ENCODE data around the gene MRPL36.

The MRPL36 gene

DNA sequence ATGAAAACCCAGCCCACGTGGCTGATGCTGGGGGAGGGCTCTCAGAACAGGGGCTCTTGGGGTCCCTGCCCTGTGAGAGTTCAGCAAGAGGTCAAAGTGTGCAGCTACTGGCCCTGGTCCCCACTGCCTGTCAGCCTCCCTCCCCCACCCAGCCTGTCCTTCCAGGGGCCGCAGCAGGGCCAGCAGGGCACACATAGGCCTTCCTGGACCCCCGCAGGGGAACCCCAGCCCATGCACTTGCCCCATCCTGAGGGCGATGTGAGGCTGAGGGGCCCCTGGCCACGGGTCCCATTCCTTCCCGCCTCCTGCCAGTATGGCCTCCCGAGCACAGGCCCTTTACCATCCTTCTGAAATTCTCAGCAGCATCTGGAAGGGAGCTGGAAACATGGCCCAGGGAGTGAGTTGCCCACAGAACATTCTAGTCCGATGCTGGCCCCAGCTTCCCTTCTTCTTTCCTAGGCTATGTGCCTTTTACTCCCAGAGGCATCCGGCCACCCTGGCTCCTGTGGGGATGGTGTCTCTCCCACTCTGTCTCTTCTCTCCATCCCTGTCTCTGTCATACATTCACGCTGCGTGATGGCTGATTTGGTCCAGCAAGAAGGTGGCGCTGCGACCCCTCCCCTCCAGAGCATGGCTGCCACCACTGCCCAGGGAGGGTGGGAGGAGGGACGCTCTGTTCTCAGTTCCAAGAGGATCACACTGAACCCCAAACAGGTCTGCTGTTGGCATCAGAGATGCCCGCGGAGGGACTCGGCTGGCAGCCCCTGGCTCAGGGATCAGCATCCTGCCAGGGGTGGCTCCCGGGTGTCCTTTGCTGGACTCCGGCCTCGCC is 19.6 kb downstream of the MRPL36 start:
- DNase-seq, result no peak

DNA sequence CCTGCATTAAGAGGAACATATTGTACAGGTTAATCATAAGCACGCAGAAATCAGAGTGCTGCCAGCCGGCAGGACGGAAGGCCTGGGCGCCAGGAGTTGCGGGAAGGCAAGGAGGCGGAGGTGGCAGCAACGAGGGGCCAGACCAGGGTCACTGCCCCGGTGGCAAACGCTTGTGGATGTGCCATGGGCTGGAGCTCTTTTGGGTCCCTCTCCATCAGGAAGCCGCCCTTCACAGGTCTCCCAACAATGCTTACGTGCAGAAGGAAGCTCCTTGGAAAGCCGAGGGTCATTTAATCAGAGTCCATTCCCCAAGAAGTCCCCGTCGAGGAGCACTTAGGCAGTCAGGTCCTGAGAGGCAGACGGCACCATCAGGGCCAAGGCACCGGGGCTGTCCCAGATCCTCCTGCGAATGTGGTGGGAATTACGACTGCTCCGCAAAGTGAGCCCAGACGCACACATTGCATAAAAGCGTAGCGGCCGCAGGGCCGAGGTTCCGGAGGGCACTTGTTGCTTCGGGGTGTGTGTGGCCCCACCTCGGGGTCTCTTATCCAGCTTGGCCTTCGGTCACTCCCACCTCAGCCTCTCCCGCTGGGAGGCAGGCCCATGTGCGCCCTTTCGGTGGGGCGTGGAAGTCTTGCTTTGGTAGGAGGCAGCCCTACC is 20.5 kb downstream of the MRPL36 start:
- DNase-seq, result no peak

DNA sequence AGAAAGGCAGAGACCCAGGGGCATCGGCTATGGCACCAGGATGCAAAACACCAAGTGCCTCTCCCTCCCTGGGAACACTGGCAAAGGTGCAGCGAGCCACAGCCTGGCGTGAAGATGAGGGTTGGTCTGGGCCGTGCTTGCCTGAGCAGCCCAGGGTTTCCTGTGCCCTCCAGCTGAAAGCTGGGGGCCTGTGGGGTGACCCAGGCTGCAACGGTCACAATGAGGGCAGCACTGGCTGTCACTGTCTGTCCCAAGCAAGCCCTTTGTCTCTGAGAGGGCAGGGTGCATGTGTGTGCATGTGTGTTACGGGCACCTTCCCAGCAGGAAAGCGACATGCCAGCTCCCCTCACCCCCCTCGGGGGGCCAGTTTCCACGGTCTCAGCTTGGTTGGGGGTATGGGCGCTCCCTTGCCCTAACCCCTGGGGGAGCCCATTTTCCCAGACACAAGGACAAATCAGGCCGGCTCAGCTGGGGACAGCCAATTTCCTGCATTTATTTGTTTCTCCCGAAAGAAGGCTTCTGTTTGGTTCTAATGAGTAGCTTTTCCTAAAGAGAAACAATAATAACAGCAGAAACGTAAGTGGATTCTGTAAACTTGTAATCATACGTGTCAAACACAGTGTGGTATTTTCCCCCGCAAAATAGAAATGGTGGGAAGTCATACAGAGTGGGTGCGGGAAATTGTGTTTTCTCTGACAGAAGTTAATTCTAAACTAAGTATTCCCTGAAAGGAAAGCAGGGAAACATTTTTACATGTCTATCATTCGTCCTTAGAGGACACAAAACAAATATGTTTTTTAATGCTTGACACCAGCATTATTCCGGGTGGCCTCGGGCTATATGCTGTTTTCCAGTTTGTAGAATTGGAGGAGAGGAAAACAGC is 21.3 kb downstream of the MRPL36 start:
- DNase-seq, result no peak

DNA sequence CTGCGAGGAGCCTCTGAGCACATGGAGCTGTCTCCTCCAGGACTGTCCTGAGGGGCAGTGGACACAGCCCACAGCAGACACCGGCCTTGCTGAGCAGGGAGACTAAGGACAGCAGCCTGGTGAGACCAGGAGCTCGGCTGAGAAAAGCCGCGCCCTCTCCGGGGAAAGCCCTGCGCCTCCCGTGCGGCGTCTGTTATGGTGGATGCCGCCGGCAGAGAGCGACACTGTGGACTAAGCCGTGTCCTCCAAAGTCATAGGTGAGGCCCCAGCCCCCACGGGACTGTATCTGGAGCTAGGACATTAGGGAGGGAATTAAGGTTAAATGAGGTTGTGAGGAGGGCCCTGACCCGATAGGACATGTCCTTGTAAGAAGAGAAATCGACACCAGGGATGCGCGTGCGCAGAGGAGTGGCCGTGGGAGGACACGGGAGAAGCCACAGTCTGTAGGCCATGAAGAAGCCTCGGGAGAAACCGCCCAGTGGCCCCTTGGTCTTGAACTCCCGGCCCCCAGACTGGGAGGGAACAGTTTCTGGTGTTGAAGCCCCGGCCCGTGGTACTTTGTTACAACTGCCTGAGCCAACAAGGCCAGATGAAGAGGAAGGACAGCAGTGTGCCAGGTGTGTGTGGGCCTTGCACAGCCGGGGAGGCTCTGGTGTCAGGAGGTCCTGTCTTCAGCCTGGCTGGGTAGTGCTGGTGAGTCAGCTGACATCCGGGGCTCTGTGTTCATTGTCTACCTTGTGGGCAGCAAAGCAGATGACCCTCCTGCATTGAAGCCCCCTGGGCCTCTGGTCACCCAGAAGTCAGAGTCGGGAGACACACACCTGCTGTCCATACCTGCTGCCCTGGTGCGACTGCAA is 22.1 kb downstream of the MRPL36 start:
- DNase-seq, result no peak

DNA sequence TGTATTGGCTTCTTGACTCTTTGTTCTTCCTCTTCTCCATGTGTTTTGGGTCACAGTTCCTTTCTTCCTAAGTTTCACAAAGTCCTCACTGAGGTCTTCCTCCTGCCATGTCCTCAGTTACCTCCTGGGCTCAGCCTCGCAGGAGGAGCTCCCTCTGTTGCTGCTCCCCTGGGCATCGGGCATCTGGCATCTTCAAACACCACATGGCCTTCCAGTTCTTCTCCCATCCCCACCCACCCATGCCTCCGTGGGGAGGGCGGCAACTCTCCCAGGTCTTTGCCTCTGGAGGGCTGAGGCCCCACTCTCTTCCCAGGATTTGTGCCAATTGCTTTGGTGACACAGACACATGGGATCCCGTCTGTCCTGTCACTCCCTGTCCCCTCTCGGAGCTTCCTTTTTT is 22.8 kb downstream of the MRPL36 start:
- DNase-seq, result no peak

DNA sequence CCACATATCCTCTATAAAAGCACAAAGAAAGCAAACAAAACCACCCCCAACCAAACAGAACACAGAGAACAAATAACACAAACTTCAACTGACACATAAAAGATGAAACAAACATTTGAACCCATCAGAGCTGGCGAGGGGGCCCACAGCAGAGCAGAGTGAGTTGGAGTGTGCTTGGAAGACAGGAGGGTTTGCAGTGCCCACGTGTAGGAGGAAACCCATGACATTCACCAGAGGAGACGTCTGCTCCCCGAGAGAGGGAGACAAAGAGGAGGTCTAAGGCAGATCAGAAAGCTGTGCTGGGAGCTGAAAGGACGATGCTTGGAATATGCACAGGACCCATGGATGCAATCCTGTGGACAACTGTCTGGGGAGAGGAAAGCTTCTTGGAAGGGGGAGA is 27.0 kb downstream of the MRPL36 start:
- peak; percentile 19 to 26 for DNase-seq

DNA sequence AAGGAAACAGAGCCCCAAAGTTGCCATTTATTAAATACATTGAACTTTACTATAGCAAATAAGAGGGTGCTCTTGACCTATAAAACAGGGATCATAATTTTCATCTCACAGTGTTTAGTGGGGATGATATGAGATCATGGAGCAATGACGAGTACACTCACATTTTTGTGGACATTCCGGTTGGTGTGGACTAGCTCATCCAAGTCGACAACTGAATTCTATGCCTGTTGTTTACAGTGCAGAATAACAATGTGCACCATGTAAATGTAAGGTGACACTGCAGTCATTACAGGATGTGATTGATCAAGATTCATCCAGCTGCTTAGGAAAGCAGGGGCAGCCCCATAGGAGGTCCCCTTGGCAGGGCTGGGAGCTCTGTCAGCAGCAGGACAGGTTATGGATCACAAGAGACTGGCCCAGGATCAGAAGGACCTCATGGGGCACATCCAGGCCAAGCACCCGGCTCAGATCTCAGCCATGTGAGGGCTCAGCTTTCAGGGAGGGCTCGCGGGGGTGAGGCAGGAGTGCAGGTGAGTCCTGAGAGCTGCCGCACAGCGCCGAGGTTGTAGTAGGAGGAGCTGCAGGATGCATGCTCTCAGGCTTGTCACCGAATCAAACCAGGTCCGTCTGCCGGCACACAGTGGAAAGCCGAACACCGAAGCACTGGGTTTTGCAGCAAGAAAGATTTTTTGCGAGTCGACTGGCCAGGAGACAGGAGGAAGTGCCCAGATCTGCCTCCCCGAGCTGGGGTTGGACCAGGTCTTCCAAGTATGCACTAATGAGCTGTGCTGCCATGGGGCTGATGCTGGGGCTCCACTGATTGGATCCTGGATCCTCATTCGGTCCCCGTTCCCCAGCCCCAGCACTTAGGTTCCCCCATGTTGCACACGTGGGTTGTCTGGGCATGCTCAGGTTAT is 28.2 kb downstream of the MRPL36 start:
- DNase-seq, result no peak

DNA sequence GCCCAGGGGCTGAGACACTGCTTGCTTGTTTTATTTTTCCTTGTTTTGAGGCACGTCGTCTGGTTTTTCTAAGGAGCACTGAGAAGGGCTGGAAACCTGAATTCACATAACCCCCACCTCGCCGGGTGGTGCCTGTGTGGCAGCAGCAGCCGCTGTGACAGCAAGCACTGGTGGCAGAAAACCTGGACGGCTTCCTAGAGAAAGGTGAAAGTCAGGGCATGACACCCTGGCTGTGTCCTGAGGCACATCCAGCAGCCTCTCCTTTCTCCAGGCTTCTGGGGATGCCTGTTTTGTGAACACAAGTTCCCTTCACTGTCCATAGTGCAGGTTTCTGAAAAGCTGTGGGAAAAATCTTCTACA is 29.2 kb downstream of the MRPL36 start:
- no peak for DNase-seq

DNA sequence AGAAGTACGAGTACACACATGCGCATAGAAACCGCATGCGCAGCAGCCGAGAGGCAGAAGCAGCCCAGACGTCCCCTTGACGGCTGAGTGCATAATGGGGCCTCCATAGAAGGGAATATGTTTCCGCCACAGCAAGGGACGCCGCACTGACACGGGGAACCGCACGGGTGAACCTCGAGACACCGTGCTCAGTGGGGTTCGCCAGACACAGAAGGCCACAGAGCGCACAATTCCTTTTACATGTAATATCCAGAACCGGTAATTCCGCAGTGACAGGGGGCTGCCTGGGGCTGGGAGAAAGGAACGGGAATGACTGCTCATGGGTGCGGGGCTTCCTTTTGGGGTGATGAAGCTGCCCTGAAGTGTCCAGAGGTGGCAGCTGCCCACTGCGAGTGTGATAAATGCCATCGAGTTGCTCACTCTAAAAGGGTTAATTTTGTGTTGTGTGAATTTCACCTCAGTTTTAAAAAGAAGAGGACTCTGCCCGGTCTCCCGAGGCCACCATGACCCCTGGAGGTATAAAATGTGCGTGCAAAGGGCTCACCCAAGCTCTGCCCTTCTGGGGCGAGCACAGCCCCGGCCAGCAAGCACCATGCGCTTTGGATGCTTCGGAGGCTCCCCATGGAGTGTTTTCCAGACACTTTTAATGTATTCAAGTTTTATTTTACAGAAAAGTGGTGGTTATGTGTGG is 29.7 kb downstream of the MRPL36 start:
- DNase-seq, result no peak

DNA sequence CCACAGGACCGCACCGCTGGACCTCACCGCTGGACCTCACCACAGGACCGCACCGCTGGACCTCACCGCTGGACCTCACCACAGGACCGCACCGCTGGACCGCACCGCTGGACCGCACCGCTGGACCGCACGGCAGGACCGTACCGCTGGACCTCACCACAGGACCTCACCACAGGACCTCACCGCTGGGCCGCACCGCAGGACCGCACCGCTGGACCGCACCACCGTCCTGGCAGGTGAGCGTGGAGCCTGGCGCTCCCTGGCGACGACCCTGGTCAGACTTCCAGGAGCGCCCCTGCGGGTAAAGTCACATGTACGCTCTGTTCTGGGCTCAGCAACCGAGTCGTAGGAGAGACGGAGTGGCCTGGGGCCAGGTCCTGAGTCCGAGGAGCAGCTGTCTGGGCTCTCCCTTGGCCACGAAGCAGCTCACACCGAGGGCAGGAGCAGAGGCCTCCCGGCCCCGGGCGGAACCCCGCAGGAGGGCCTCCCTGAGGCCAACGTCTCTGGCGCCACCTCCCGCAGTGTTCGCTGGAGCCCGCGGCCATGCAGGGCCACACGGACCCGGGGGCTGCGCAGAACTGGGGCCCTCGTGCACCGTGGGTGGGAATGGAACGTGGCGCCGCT is 30.5 kb downstream of the MRPL36 start:
- no peak for DNase-seq

DNA sequence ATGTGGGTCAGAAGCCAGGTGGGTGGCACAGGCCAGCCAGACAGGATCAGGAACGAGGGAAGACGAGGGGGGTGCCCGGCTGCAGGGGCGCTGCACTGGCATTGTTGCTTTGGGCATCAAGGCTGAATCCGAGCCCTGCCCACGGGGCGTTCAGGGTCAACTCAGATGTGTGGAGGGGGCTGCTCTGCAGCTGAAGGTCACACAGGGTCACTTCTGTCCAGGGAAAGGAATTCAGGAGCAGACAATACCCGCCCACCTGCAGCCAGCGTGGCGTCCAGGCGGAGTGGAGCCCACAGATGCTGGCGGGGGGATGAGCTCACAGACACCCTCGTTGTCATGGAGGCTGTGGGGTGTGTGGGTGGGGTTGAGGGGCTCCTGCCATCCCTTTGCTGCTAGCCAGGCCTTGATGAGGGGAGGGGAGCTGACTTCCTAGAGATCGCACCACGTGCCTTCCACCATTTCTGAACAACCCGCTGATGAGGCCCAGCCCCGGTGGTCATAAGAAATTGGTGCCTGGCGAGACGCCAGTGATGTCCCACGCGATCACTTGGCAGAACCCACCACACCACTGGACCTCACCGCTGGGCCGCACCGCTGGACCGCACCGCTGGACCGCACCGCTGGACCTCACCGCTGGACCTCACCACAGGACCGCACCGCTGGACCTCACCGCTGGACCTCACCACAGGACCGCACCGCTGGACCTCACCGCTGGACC is 31.2 kb downstream of the MRPL36 start:
- no peak for DNase-seq

DNA sequence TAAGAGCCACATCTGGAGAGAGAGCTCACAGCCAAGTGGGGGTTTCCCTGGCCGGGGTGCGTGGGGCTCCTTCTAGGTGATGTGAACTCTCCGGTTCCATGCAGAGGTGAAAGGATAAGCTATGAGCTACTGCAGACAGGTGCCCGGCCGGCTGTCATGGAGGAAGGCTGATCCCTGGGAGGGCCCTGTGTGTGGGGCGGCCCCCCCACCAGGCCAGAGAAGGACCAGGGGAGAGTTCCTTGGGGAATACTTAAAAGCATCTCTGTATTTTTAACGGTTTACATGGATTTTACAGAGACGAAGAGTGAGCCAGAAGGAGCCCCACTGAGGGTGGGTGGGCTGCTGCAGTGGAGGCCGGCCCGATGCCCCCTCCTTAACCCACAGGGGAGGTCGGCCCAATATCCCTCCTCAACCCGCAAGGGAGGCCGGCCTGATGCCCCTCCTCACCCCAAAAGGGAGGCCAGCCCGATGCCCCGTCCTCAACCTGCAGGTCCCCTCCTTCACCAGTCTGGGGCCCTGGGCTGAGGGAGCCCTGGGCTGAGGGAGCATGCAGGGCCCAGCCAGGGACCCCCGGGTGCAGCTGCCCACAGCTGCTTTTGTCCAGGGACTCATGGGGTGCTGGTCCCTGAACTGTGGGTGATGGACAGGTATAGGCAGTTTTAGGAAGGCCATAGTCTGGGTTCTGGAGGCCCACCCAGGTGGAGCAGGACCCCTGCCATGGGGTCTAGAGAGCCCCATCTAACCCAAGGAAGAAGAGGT is 31.9 kb downstream of the MRPL36 start:
- no peak for DNase-seq

DNA sequence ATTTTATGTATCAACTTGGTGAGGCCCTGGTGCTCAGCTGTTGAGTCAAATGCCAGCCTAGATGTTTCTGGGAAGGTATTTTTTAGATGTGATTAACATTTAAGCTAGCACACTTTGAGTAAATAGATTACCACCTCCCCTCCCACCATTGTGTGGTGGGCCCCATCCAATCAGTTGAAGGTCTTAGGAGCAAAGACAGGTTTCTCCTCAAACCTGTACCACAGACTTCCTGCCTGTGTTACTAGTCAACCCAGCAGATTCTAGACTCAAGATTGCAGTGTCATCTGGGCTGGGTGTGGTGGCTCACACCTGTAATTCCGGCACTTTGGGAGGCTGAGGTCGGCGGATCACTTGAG is 33.8 kb downstream of the MRPL36 start:
- DNase-seq, result no peak

DNA sequence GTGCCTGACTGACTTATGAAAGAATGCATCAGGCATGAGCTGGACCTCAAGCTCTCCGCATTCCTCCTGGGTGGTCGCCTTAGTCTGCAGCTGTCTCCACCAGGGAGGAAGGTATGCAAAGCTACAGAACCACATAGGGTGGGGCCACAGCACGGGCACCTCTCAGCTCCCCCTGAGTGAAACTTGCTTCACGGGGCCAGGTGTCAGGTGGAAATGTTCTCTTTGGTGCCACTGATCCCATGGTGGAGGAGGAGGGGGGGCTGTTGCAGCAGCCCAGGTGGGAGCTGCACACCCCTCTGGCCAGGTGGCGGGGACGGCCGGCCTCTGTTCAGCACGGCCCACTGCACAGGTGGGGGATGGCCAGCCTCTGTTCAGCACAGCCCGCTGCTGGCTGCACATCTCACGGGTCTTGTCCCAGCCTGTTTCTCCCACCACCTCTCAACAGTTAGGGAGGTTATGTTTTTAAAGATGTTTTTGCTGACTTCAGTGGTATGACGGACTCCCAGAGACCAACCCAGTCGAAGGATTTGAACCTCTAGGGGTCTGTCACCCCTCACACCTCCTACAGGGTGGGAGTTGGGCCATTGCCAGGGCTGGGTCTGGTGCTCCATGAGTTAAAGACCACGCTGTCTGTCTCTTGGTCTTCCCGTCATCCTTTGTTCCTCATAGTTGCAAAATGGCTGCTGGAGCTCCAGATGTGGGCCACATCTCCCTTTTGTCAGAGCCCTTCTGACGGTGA is 34.3 kb downstream of the MRPL36 start:
- DNase-seq, result no peak

DNA sequence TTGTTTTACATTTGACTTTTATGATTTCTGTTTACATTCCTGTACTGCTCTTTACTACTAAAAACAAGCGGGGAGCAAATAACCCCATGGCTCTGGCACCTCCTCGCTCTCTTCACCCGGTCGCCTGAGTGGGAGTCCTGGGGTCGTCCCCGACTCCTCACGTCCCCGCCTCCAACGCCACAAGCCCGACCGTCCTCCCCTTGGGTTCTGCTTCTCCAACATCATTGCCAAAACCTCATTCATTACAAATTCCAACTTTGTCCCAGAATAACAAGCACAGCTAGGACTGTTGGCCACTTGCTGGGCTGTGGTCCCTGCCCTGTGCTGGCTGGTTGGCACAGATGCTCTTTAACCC is 35.1 kb downstream of the MRPL36 start:
- no peak for DNase-seq

DNA sequence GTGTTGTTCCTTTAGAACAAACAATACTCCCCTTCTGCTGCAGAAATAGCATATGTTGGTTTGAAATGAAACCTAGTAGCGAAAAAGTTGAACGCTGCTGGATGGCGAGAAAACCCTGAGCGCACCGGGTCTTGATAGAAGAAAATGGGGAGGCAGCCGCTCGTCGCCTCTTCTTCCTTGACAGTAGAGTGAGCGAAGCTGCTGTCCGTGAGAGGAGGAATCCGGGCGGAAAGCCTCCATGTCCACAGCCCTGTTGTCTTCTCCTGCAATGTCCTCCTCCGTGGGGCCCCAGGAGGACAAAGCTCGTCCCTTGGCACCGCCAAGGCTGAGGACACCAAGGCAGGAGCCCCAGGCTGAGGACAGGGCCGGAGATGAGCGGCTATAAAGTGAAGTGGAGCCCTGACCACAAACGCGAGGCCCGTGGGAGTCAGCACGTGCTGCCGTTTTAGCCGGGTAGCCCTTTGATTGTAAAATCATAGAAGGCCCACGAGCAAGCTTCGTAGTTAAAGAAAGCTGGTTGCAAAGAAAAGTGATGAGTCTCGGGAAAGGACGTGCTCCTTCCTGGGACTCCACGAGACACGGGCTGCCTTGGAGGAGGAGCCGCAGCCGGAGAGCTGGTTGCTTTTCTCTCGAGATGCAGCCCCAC is 35.6 kb downstream of the MRPL36 start:
- DNase-seq, result no peak

DNA sequence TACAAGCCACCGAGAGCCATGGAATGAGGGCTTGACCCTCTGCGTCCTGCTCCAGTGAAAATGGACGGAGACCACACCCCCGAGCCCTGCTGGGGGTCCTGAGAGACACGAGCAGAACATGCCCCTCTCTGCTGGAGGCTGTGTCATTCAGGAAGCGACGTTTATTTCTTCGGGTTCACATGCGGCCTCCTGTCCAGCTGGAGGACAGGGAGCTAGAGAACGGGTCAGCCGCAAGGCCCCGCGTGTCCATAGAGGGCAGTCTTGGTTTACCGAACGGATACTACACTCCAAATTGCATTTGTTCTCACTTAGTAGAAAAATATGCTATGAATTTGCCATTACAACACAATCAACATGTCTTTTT is 36.1 kb downstream of the MRPL36 start:
- peak; percentile 11 to 25 for DNase-seq
